Smooth muscle cell (in vitro differentiated cells): Measurements from ENCODE around the gene LCP2. TPM values are rescaled to one million over a fixed set of nuclear protein-coding genes. Genes with fewer than 3 reads are reported as not detected.

Source experiments
- DNase-seq: peaks from one replicate; lab custom pipeline; 2025; ENCODE audit not compliant: unreplicated experiment; lab: John Stamatoyannopoulos, UW
- H2AFZ ChIP-seq: fragments of 200-600 bp; sonication (generic); 2 replicates; pipeline ENCODE4 v1.6.0; 2016; ENCODE audit warnings: antibody characterized with exemption, low read depth, mild to moderate bottlenecking
- H3F3A ChIP-seq: fragments of 200-600 bp; sonication (generic); 2 replicates; pipeline ENCODE4 v1.6.0; 2017; ENCODE audit warnings: antibody characterized with exemption, low read depth
- H3K27ac ChIP-seq: fragments of 200-600 bp; sonication (generic); 2 replicates; pipeline ENCODE4 v1.5.1; 2016; ENCODE audit warnings: low read depth, mild to moderate bottlenecking
- H3K27me3 ChIP-seq: fragments of 200-600 bp; sonication (generic); 2 replicates; pipeline ENCODE4 v1.6.1; 2016; ENCODE audit warnings: low read depth, mild to moderate bottlenecking
- H3K36me3 ChIP-seq: fragments of 200-600 bp; sonication (generic); 2 replicates; pipeline ENCODE4 v1.5.1; 2016; ENCODE audit warnings: low read depth
- H3K4me1 ChIP-seq: fragments of 200-600 bp; sonication (generic); 2 replicates; pipeline ENCODE4 v1.5.1; 2016; ENCODE audit warnings: low read depth
- H3K4me2 ChIP-seq: fragments of 200-600 bp; sonication (generic); 2 replicates; pipeline ENCODE4 v1.6.0; 2016; ENCODE audit warnings: mild to moderate bottlenecking
- H3K4me3 ChIP-seq: fragments of 200-600 bp; sonication (generic); 2 replicates; pipeline ENCODE4 v1.5.1; 2016; ENCODE audit warnings: mild to moderate bottlenecking
- H3K79me2 ChIP-seq: fragments of 200-600 bp; sonication (generic); 2 replicates; pipeline ENCODE4 v1.6.0; 2016; ENCODE audit warnings: low read depth, mild to moderate bottlenecking
- H3K9ac ChIP-seq: fragments of 200-600 bp; sonication (generic); 2 replicates; pipeline ENCODE4 v1.6.0; 2016; ENCODE audit warnings: low read depth
- H3K9me3 ChIP-seq: fragments of 200-600 bp; sonication (generic); replicated peaks from 2 replicates; pipeline ENCODE4 v1.5.1; 2016; ENCODE audit warnings: low read depth
- H4K20me1 ChIP-seq: fragments of 200-600 bp; sonication (generic); 2 replicates; pipeline ENCODE4 v1.6.0; 2016; ENCODE audit warnings: low read depth
- CTCF ChIP-seq: fragments of 200-600 bp; sonication (generic); IDR thresholded peaks from 2 replicates; pipeline ENCODE4 v1.5.1; 2017; ENCODE audit warnings: borderline replicate concordance, mild to moderate bottlenecking, antibody characterized with exemption; ENCODE audit not compliant: insufficient read depth, poor library complexity, severe bottlenecking
- WGBS: methylation state at CpG from one replicate; pipeline ENCODE4 v1.1.7; 2016; ENCODE audit warnings: low lambda C conversion rate; 5-methylcytosine and 5-hydroxymethylcytosine counted together
- polyA plus RNA-seq: library from polyadenylated mRNA; unstranded; fragments of >200 nt; fragmentation: Nextera tagmentation; extraction: Ambion mirVana; gene quantifications from 2 replicates; pipeline ENCODE4 v1.2.1, GENCODE V29; 2016
- total RNA-seq: library from RNA; depleted of rRNA; stranded (reverse); fragments of >200 nt; gene quantifications from 2 replicates; pipeline ENCODE4 v1.2.3, GENCODE V29; 2014

LCP2 gene
- total and polyA plus RNA-seq, 2 experiments from 2014 or later = 0.45 to 2.7 TPM

- Histone ChIP-seq H3K36me3 (no peaks in the 10 kb centered on the region), H3K4me2 (no peak overlapping the region), H3K27me3 (no peaks in the 10 kb centered on the region), H3K9ac (no peak overlapping the region), H3K27ac (no peak overlapping the region), H3F3A (no peaks in the 10 kb centered on the region), H2AFZ (no peak overlapping the region), H3K4me3 (no peak overlapping the region), H3K9me3 (no peaks in the 10 kb centered on the region), H4K20me1 (no peaks in the 10 kb centered on the region), H3K79me2 (no peaks in the 10 kb centered on the region), H3K4me1 (peaks cover 7% of the 10 kb centered on the region)
- DNase-seq = no peak
- WGBS = 57% methylated on average over 8 of the region's 8 CpGs
- peak; percentile 32 for TF ChIP-seq CTCF
Observed at GRCh38 chr5:170273968-170274710, 23.4 kb downstream of the LCP2 start.

- Histone ChIP-seq H3F3A (no peaks in the 10 kb centered on the region), H4K20me1 (no peaks in the 10 kb centered on the region), H3K27me3 (no peaks in the 10 kb centered on the region), H3K4me2 (no peak overlapping the region), H3K4me1 (peaks cover 27% of the 10 kb centered on the region), H3K9ac (no peak overlapping the region), H3K9me3 (no peaks in the 10 kb centered on the region), H3K4me3 (no peak overlapping the region), H2AFZ (no peak overlapping the region), H3K27ac (no peak overlapping the region), H3K79me2 (no peaks in the 10 kb centered on the region), H3K36me3 (no peaks in the 10 kb centered on the region)
- no peak for TF ChIP-seq CTCF
- WGBS = 92% methylated on average over 15 of the region's 15 CpGs
- no peak for DNase-seq
Observed at GRCh38 chr5:170270293-170271069, 27.1 kb downstream of the LCP2 start.

- Histone ChIP-seq H3K4me1 (peaks cover 31% of the 10 kb centered on the region), H3K27ac (no peak overlapping the region), H3K4me2 (no peak overlapping the region), H3F3A (no peaks in the 10 kb centered on the region), H3K27me3 (no peaks in the 10 kb centered on the region), H3K9ac (no peak overlapping the region), H3K9me3 (no peaks in the 10 kb centered on the region), H3K79me2 (no peaks in the 10 kb centered on the region), H4K20me1 (no peaks in the 10 kb centered on the region), H3K36me3 (no peaks in the 10 kb centered on the region), H2AFZ (no peak overlapping the region), H3K4me3 (no peak overlapping the region)
- 88% methylated on average over 7 of the region's 7 CpGs for WGBS
- DNase-seq = no peak
- TF ChIP-seq CTCF = no peak
Observed at GRCh38 chr5:170269579-170269978, 28.0 kb downstream of the LCP2 start.

- Histone ChIP-seq H2AFZ (no peak overlapping the region), H3K4me2 (no peak overlapping the region), H4K20me1 (no peaks in the 10 kb centered on the region), H3F3A (no peaks in the 10 kb centered on the region), H3K9ac (no peak overlapping the region), H3K27ac (no peak overlapping the region), H3K36me3 (no peaks in the 10 kb centered on the region), H3K79me2 (no peaks in the 10 kb centered on the region), H3K27me3 (no peaks in the 10 kb centered on the region), H3K4me1 (peaks cover 31% of the 10 kb centered on the region), H3K4me3 (no peak overlapping the region), H3K9me3 (no peaks in the 10 kb centered on the region)
- WGBS = 24% methylated on average over 3 of the region's 3 CpGs
- DNase-seq = no peak
- no peak for TF ChIP-seq CTCF
Observed at GRCh38 chr5:170268884-170269283, 28.7 kb downstream of the LCP2 start.
